SK-N-SH treated with all-trans-retinoic acid at 6 μM for 48 hours (cell line): Measurements from ENCODE around the gene SWSAP1.

Experiments used
- ATAC-seq: fragments of 200-7000 bp; cut with Tn5 transposase; 3 replicates; pipeline ENCODE4 v1.9.1; 2020; ENCODE audit warnings: mild to moderate bottlenecking, moderate library complexity
- ARNTL ChIP-seq: fragments of 450-650 bp; formaldehyde crosslinking; IDR thresholded peaks from 2 replicates; pipeline ENCODE4 v1.5.0; 2020; ENCODE audit warnings: low read depth, mild to moderate bottlenecking, moderate library complexity, borderline replicate concordance
- BACH2 ChIP-seq: fragments of 250-450 bp; sonication (Bioruptor Pico); IDR thresholded peaks from 2 replicates; pipeline ENCODE4 v1.9.0; 2021; ENCODE audit warnings: mild to moderate bottlenecking, borderline replicate concordance
- CSRNP3 ChIP-seq: fragments of 250-450 bp; sonication (Bioruptor Pico); IDR thresholded peaks from 2 replicates; pipeline ENCODE4 v1.5.1; 2021; ENCODE audit warnings: mild to moderate bottlenecking, moderate library complexity
- ESRRG ChIP-seq: fragments of 250-450 bp; sonication (Bioruptor Pico); IDR thresholded peaks from 2 replicates; pipeline ENCODE4 v1.6.1; 2021; ENCODE audit warnings: mild to moderate bottlenecking
- GLIS3 ChIP-seq: fragments of 250-450 bp; sonication (Bioruptor Pico); IDR thresholded peaks from 2 replicates; pipeline ENCODE4 v1.5.0; 2020; ENCODE audit warnings: mild to moderate bottlenecking, moderate library complexity
- ISL1 ChIP-seq: fragments of 250-450 bp; sonication (Bioruptor Pico); IDR thresholded peaks from 2 replicates; pipeline ENCODE4 v2.1.2; 2022; ENCODE audit warnings: mild to moderate bottlenecking, moderate library complexity
- OSR1 ChIP-seq: fragments of 250-450 bp; sonication (Bioruptor Pico); IDR thresholded peaks from 2 replicates; pipeline ENCODE4 v1.8.0; 2022; ENCODE audit warnings: moderate library complexity, mild to moderate bottlenecking, inconsistent platforms
- POU6F1 ChIP-seq: fragments of 250-450 bp; sonication (Bioruptor Pico); IDR thresholded peaks from 2 replicates; pipeline ENCODE4 v1.8.0; 2021; ENCODE audit warnings: low read depth, mild to moderate bottlenecking, moderate library complexity, borderline replicate concordance
- PPARA ChIP-seq: fragments of 250-450 bp; sonication (Bioruptor Pico); IDR thresholded peaks from 2 replicates; pipeline ENCODE4 v1.5.0; 2020; ENCODE audit warnings: mild to moderate bottlenecking, borderline replicate concordance
- RARB ChIP-seq: fragments of 250-450 bp; sonication (Bioruptor Pico); IDR thresholded peaks from 2 replicates; pipeline ENCODE4 v1.8.0; 2021; ENCODE audit warnings: mild to moderate bottlenecking, moderate library complexity
- SNAI2 ChIP-seq: fragments of 250-450 bp; sonication (Bioruptor Pico); IDR thresholded peaks from 2 replicates; pipeline ENCODE4 v1.5.0; 2020; ENCODE audit warnings: mild to moderate bottlenecking, moderate library complexity
- TCF4 ChIP-seq: fragments of 250-450 bp; sonication (Bioruptor Pico); IDR thresholded peaks from 2 replicates; pipeline ENCODE4 v1.8.0; 2021; ENCODE audit warnings: mild to moderate bottlenecking, moderate library complexity, borderline replicate concordance
- TOX ChIP-seq: fragments of 250-450 bp; sonication (Bioruptor Pico); IDR thresholded peaks from 2 replicates; pipeline ENCODE4 v1.8.0; 2021; ENCODE audit warnings: mild to moderate bottlenecking, moderate library complexity, borderline replicate concordance
- ZC3H10 ChIP-seq: fragments of 250-450 bp; sonication (Bioruptor Pico); IDR thresholded peaks from 2 replicates; pipeline ENCODE4 v1.5.1; 2021; ENCODE audit warnings: mild to moderate bottlenecking, moderate library complexity
- ZFP3 ChIP-seq: fragments of 250-450 bp; sonication (Bioruptor Pico); IDR thresholded peaks from 2 replicates; pipeline ENCODE4 v1.5.0; 2020; ENCODE audit warnings: mild to moderate bottlenecking, moderate library complexity
- ZNF565 ChIP-seq: fragments of 450-650 bp; formaldehyde crosslinking; conservative IDR thresholded peaks from 2 replicates; pipeline ENCODE4 v1.5.0; 2020; ENCODE audit warnings: low read depth, mild to moderate bottlenecking, moderate library complexity
- ZNF70 ChIP-seq: fragments of 450-650 bp; formaldehyde crosslinking; IDR thresholded peaks from 2 replicates; pipeline ENCODE4 v1.5.0; 2020; ENCODE audit warnings: mild to moderate bottlenecking, moderate library complexity
- ZNF8 ChIP-seq: fragments of 450-650 bp; formaldehyde crosslinking; IDR thresholded peaks from 2 replicates; pipeline ENCODE4 v1.5.0; 2020; ENCODE audit warnings: mild to moderate bottlenecking, moderate library complexity
- TF ChIP-seq, protein P1 (sequence below): fragments of 250-450 bp; sonication (Bioruptor Pico); IDR thresholded peaks from 2 replicates; pipeline ENCODE4 v1.5.1; 2020; ENCODE audit warnings: low read depth, mild to moderate bottlenecking, moderate library complexity
- TF ChIP-seq, protein P2 (sequence below): fragments of 250-450 bp; sonication (Bioruptor Pico); IDR thresholded peaks from 2 replicates; pipeline ENCODE4 v1.8.0; 2020; ENCODE audit warnings: mild to moderate bottlenecking, moderate library complexity, borderline replicate concordance

SWSAP1 gene, protein sequence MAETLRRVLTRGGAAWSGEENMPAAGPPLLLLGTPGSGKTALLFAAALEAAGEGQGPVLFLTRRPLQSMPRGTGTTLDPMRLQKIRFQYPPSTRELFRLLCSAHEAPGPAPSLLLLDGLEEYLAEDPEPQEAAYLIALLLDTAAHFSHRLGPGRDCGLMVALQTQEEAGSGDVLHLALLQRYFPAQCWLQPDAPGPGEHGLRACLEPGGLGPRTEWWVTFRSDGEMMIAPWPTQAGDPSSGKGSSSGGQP

DNA sequence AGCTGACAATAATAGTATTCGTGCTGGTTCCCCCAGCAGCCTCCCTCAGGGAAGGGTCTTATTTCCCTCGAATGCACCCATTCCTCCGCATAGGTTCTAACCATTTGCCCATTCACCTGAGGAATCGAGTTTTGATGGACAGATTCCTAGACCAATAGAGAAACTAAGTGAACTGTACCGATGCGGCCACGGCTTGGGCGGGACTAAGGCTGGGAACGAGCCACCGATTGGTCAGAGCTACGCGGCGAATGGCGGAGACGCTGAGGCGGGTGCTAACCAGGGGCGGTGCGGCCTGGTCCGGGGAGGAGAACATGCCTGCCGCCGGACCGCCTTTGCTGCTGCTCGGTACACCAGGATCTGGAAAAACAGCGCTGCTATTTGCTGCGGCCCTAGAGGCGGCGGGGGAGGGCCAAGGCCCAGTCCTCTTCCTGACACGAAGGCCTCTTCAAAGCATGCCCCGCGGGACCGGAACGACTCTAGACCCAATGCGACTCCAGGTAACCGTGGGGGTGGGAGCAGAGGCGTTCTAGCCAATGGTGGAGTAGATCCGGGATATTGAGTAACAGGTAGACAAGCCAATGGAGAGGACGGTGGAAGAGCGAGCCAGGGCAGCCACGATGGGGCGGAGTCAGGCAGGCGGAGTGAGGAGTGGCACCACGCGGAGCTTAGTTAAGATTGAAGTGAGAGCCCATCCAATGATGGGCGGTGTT lies at the start of gene SWSAP1:
SWSAP1 (plus strand) TSS at position 234 of the 710 bp plus-strand sequence; CDS start at position 249, 15 bp downstream.
- no peak for TF ChIP-seq ZFP3 (CRISPR knock-in tag)
- TF ChIP-seq SNAI2 (CRISPR knock-in tag) = no peak
- no peak for TF ChIP-seq ZNF8 (CRISPR knock-in tag)
- TF ChIP-seq TOX (CRISPR knock-in tag) = no peak
- no peak for TF ChIP-seq BACH2
- TF ChIP-seq ZNF70 (CRISPR knock-in tag) = no peak
- TF ChIP-seq, protein P1, sequence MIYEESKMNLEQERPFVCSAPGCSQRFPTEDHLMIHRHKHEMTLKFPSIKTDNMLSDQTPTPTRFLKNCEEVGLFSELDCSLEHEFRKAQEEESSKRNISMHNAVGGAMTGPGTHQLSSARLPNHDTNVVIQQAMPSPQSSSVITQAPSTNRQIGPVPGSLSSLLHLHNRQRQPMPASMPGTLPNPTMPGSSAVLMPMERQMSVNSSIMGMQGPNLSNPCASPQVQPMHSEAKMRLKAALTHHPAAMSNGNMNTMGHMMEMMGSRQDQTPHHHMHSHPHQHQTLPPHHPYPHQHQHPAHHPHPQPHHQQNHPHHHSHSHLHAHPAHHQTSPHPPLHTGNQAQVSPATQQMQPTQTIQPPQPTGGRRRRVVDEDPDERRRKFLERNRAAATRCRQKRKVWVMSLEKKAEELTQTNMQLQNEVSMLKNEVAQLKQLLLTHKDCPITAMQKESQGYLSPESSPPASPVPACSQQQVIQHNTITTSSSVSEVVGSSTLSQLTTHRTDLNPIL = no peak
- no peak for TF ChIP-seq POU6F1 (CRISPR knock-in tag)
- TF ChIP-seq ARNTL (CRISPR knock-in tag) = no peak
- no peak; the same call in 1 of the 2 replicates for TF ChIP-seq CSRNP3 (CRISPR knock-in tag)
- TF ChIP-seq OSR1 (CRISPR knock-in tag) = no peak
- no peak for TF ChIP-seq TCF4 (CRISPR knock-in tag)
- TF ChIP-seq, protein P2, sequence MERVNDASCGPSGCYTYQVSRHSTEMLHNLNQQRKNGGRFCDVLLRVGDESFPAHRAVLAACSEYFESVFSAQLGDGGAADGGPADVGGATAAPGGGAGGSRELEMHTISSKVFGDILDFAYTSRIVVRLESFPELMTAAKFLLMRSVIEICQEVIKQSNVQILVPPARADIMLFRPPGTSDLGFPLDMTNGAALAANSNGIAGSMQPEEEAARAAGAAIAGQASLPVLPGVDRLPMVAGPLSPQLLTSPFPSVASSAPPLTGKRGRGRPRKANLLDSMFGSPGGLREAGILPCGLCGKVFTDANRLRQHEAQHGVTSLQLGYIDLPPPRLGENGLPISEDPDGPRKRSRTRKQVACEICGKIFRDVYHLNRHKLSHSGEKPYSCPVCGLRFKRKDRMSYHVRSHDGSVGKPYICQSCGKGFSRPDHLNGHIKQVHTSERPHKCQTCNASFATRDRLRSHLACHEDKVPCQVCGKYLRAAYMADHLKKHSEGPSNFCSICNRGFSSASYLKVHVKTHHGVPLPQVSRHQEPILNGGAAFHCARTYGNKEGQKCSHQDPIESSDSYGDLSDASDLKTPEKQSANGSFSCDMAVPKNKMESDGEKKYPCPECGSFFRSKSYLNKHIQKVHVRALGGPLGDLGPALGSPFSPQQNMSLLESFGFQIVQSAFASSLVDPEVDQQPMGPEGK (CRISPR knock-in tag) = no peak
- TF ChIP-seq ISL1 (CRISPR knock-in tag) = no peak
- TF ChIP-seq ZC3H10 (CRISPR knock-in tag) = no peak
- TF ChIP-seq PPARA (CRISPR knock-in tag) = no peak
- no peak for TF ChIP-seq ESRRG (CRISPR knock-in tag)
- no peak for TF ChIP-seq ZNF565
- peak; percentile 93 for ATAC-seq

GRCh38 chr19:11324748-11325389 lies 49.6 kb upstream of the SWSAP1 start:
- no peak for TF ChIP-seq BACH2
- TF ChIP-seq GLIS3 (CRISPR knock-in tag) = no peak
- TF ChIP-seq ZNF565 = no peak
- peak; percentile 14 for ATAC-seq

DNA sequence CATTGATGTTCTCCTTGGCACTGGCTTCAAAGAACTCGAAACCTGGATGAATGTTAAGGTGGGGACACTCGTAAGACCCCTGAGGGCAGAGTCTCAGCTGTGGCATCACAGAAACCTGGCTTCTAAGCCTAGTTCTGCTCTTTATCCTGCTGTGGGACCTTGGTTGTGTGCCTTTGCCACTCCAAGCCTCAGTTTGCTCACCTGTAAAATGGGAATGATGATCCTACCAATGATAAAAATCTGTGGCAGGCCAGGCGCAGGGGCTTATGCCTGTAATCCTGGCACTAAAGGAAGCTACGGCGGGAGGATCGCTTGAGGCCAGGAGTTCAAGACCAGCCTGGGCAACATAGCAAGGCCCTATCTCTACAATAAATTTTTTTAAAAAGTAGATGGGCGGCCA lies 48.9 kb upstream of the SWSAP1 start:
- ATAC-seq = no peak

More for the DNA sequence above, 48.9 kb upstream of the SWSAP1 start:
- TF ChIP-seq TOX (CRISPR knock-in tag) = no peak
- TF ChIP-seq, protein P1 = no peak
- no peak for TF ChIP-seq RARB (CRISPR knock-in tag)
- no peak for TF ChIP-seq OSR1 (CRISPR knock-in tag)
- TF ChIP-seq PPARA (CRISPR knock-in tag) = no peak
- TF ChIP-seq, protein P2 (CRISPR knock-in tag) = no peak
- TF ChIP-seq ESRRG (CRISPR knock-in tag) = no peak
- TF ChIP-seq TCF4 (CRISPR knock-in tag) = no peak
- TF ChIP-seq BACH2 = no peak
- TF ChIP-seq ZNF8 (CRISPR knock-in tag) = no peak
- TF ChIP-seq POU6F1 (CRISPR knock-in tag) = no peak
- no peak for TF ChIP-seq ZC3H10 (CRISPR knock-in tag)
- no peak for TF ChIP-seq ZNF70 (CRISPR knock-in tag)
